HEK293 (cell line): ENCODE measurements around the gene SMOC1.

Experiments
- CTCF ChIP-seq: fragments of 450-650 bp; formaldehyde crosslinking; IDR thresholded peaks from 2 replicates; pipeline ENCODE4 v1.5.1; 2016; ENCODE audit warnings: missing biosample characterization, missing genetic modification characterization
- REPIN1 ChIP-seq: fragments of 450-650 bp; formaldehyde crosslinking; IDR thresholded peaks from 2 replicates; pipeline ENCODE4 v1.5.1; 2017; ENCODE audit warnings: missing biosample characterization, missing genetic modification characterization, low read depth
- SP2 ChIP-seq: fragments of 450-650 bp; formaldehyde crosslinking; IDR thresholded peaks from 2 replicates; pipeline ENCODE4 v1.5.1; 2016; ENCODE audit warnings: missing biosample characterization, missing genetic modification characterization
- ZBTB1 ChIP-seq: fragments of 450-650 bp; formaldehyde crosslinking; IDR thresholded peaks from 2 replicates; pipeline ENCODE4 v1.5.1; 2016; ENCODE audit warnings: missing biosample characterization, missing genetic modification characterization
- ZBTB17 ChIP-seq: fragments of 450-650 bp; formaldehyde crosslinking; IDR thresholded peaks from 2 replicates; pipeline ENCODE4 v1.5.1; 2016; ENCODE audit warnings: missing biosample characterization, missing genetic modification characterization
- ZBTB21 ChIP-seq: fragments of 450-650 bp; formaldehyde crosslinking; IDR thresholded peaks from 2 replicates; pipeline ENCODE4 v1.5.1; 2017; ENCODE audit warnings: missing biosample characterization, missing genetic modification characterization
- ZNF133 ChIP-seq: fragments of 450-650 bp; formaldehyde crosslinking; IDR thresholded peaks from 2 replicates; pipeline ENCODE4 v1.5.1; 2016; ENCODE audit warnings: missing biosample characterization, missing genetic modification characterization
- ZNF362 ChIP-seq: fragments of 450-650 bp; formaldehyde crosslinking; IDR thresholded peaks from 2 replicates; pipeline ENCODE4 v1.5.1; 2016; ENCODE audit warnings: missing biosample characterization, missing genetic modification characterization
- ZNF571 ChIP-seq: fragments of 450-650 bp; formaldehyde crosslinking; IDR thresholded peaks from 2 replicates; pipeline ENCODE4 v1.5.0; 2017; ENCODE audit warnings: missing biosample characterization, missing genetic modification characterization
- ZSCAN18 ChIP-seq: fragments of 450-650 bp; formaldehyde crosslinking; IDR thresholded peaks from 2 replicates; pipeline ENCODE4 v1.5.1; 2016; ENCODE audit warnings: missing biosample characterization, missing genetic modification characterization
- TF ChIP-seq, protein P1 (sequence below): fragments of 450-650 bp; formaldehyde crosslinking; IDR thresholded peaks from 2 replicates; pipeline ENCODE4 v1.5.1; 2017; ENCODE audit warnings: missing biosample characterization, missing genetic modification characterization

DNA sequence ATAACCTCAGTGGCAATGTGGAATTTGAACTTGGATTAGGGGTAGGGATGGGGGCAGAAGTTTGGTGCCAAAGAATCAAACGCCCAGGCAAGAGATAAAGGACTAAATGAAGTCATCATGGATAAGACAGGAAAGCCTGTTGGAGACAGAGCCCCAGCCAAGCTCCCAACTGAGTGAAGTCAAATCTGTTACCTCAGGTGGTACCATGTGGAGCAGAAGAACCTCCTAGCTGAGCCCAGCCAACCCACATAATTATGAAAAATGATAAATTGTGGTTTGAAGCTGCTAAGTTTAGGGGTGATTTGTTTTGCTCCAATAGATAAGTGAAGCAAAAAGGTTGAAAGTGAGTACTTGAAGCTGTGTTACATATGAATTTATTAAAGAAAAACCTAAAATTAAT lies 66.1 kb downstream of the SMOC1 start:
- TF ChIP-seq ZNF362 (no peak), ZBTB17 (tag by site-specific recombination) (no peak), ZBTB1 (tag by site-specific recombination) (no peak), CTCF (no peak), ZNF571 (no peak), ZSCAN18 (tag by site-specific recombination) (no peak), SP2 (no peak), REPIN1 (tag by site-specific recombination) (no peak), ZNF133 (tag by site-specific recombination) (no peak), ZBTB21 (tag by site-specific recombination) (no peak)
- TF ChIP-seq, protein P1, sequence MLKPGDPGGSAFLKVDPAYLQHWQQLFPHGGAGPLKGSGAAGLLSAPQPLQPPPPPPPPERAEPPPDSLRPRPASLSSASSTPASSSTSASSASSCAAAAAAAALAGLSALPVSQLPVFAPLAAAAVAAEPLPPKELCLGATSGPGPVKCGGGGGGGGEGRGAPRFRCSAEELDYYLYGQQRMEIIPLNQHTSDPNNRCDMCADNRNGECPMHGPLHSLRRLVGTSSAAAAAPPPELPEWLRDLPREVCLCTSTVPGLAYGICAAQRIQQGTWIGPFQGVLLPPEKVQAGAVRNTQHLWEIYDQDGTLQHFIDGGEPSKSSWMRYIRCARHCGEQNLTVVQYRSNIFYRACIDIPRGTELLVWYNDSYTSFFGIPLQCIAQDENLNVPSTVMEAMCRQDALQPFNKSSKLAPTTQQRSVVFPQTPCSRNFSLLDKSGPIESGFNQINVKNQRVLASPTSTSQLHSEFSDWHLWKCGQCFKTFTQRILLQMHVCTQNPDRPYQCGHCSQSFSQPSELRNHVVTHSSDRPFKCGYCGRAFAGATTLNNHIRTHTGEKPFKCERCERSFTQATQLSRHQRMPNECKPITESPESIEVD (tag by site-specific recombination): no peak
